Measurements from ENCODE around the gene RBM10.

Gene RBM10

GRCh38 chrX:47235691-47236103 lies 90.7 kb downstream of the RBM10 start:
- peaks cover 10% of the 10 kb centered on the region; the same call in 1 of the 2 replicates for H3K36me3 ChIP-seq (ENCODE audit: control insufficient read depth, insufficient read depth, low read length)
- H3K27ac ChIP-seq (ENCODE audit: low read length) = no peak overlapping the region
- no peak overlapping the region for H3K4me3 ChIP-seq (ENCODE audit: low read length)
- peaks cover 3% of the 10 kb centered on the region; the same call in 1 of the 2 replicates for H3K4me1 ChIP-seq (ENCODE audit: control insufficient read depth, insufficient read depth, low read length)
- H3K27me3 ChIP-seq (ENCODE audit: control insufficient read depth, insufficient read depth, low read length) = no peaks in the 10 kb centered on the region
- WGBS (ENCODE audit: insufficient coverage, insufficient read length) = no CpG with 5 or more reads among the region's 4 CpGs
- no peak for DNase-seq (ENCODE audit: low read depth, low spot score)
- no peaks in the 10 kb centered on the region for H3K9me3 ChIP-seq (ENCODE audit: control insufficient read depth, insufficient read depth, low read length)

Data from iPS DF 6.9 (cell line).